K562 (cell line): Measurements from ENCODE around the gene SCLY. TPM values are rescaled to one million over a fixed set of nuclear protein-coding genes. Genes with fewer than 3 reads are reported as not detected.

Experiments
- CEBPG ChIP-seq, 3 experiments: fragments of 200-800 bp in 1 of 3; sonication (Bioruptor generic) in 1 of 3; sonication (generic) in 1 of 3; formaldehyde crosslinking in 1 of 3; IDR thresholded peaks in 2 of 3; conservative IDR thresholded peaks in 1 of 3; 2 replicates each; pipeline versions ENCODE4 v1.6.1 to v1.8.0; 2016 to 2022; ENCODE audit warnings: missing compliant biosample characterization in 2 of 3, missing genetic modification characterization in 2 of 3, mild to moderate bottlenecking in 1 of 3, missing genetic modification reagents in 1 of 3
- FOXP1 ChIP-seq: sonication (generic); formaldehyde crosslinking; IDR thresholded peaks from 2 replicates; pipeline ENCODE4 v1.8.0; 2022; ENCODE audit warnings: mild to moderate bottlenecking, missing genetic modification reagents
- JUND ChIP-seq, 2 experiments: IDR thresholded peaks; 2 replicates in 1 of 2; 3 replicates in 1 of 2; pipeline ENCODE4 v1.6.1; 2011; ENCODE audit warnings: borderline replicate concordance in 2 of 2, low read depth in 2 of 2, low read length in 2 of 2, improper control_type of control experiment in 1 of 2, missing biosample characterization in 1 of 2, missing genetic modification characterization in 1 of 2, missing genetic modification reagents in 1 of 2
- MGA ChIP-seq: fragments of 450-650 bp; IDR thresholded peaks from 2 replicates; pipeline ENCODE4 v1.6.1; 2016; ENCODE audit warnings: mild to moderate bottlenecking, moderate library complexity
- MTA2 ChIP-seq: fragments of 450-650 bp; IDR thresholded peaks from 2 replicates; pipeline ENCODE4 v1.6.1; 2016; ENCODE audit warnings: low read depth
- NR2F6 ChIP-seq: fragments of 450-650 bp; formaldehyde crosslinking; IDR thresholded peaks from 2 replicates; pipeline ENCODE4 v1.4.0; 2020; ENCODE audit warnings: mild to moderate bottlenecking
- PTRF ChIP-seq: fragments of 450-650 bp; IDR thresholded peaks from 2 replicates; pipeline ENCODE4 v1.6.1; 2016; ENCODE audit warnings: mild to moderate bottlenecking, missing genetic modification characterization, missing compliant biosample characterization
- PTTG1 ChIP-seq: fragments of 450-650 bp; IDR thresholded peaks from 2 replicates; pipeline ENCODE4 v1.6.1; 2016; ENCODE audit warnings: low read depth, mild to moderate bottlenecking, missing genetic modification characterization, missing compliant biosample characterization
- RNF2 ChIP-seq: sonication (generic); IDR thresholded peaks from 2 replicates; pipeline ENCODE4 v1.6.1; 2016
- TCF3 ChIP-seq: sonication (generic); formaldehyde crosslinking; IDR thresholded peaks from 2 replicates; pipeline ENCODE4 v1.4.0; 2020; ENCODE audit warnings: mild to moderate bottlenecking, missing genetic modification reagents
- ZBTB17 ChIP-seq: fragments of 450-650 bp; formaldehyde crosslinking; IDR thresholded peaks from 2 replicates; pipeline ENCODE4 v1.4.0; 2020; ENCODE audit warnings: mild to moderate bottlenecking
- ZNF140 ChIP-seq: fragments of 250-450 bp; sonication (Bioruptor Pico); IDR thresholded peaks from 2 replicates; pipeline ENCODE4 v1.8.0; 2021; ENCODE audit warnings: moderate library complexity, mild to moderate bottlenecking, inconsistent platforms
- ZNF41 ChIP-seq: fragments of 250-450 bp; sonication (Bioruptor Pico); conservative IDR thresholded peaks from 2 replicates; pipeline ENCODE4 v1.4.0; 2020; ENCODE audit warnings: mild to moderate bottlenecking
- polyA plus RNA-seq, 8 experiments: library from polyadenylated mRNA; depleted of rRNA in 4 of 8; stranded (reverse) in 5 of 8; unstranded in 3 of 8; fragments of >200 nt; fragmentation: Nextera tagmentation in 2 of 8; fragmentation: Illumina TruSeq in 1 of 8; extraction: Ambion mirVana in 2 of 8; extraction: Trizol in 1 of 8; gene quantifications; 2 replicates each; pipeline versions ENCODE4 v1.2.1 to v1.2.3, GENCODE V29; 2011 to 2014; ENCODE audit warnings: inconsistent platforms in 1 of 8, missing spikeins in 1 of 8
- total RNA-seq, 7 experiments: library from RNA; depleted of rRNA in 6 of 7; stranded (reverse); fragments of >200 nt in 6 of 7; fragmentation: Illumina TruSeq in 2 of 7; extraction: Trizol in 2 of 7; gene quantifications; 2 replicates each; pipeline versions ENCODE4 v1.2.1 to v1.2.3, GENCODE V29; 2011 to 2021; ENCODE audit warnings: low replicate concordance in 1 of 7
- TF ChIP-seq, protein P1 (sequence below): sonication (generic); formaldehyde crosslinking; IDR thresholded peaks from 2 replicates; pipeline ENCODE4 v1.8.0; 2022; ENCODE audit warnings: missing genetic modification reagents, mild to moderate bottlenecking, borderline replicate concordance

The SCLY gene
- total and polyA plus RNA-seq, 9 of the 15 experiments (the other 6 are each of a cell fraction or from before 2014, with no cell fraction given): 2.6 to 32.2 (median 21.1) TPM

DNA sequence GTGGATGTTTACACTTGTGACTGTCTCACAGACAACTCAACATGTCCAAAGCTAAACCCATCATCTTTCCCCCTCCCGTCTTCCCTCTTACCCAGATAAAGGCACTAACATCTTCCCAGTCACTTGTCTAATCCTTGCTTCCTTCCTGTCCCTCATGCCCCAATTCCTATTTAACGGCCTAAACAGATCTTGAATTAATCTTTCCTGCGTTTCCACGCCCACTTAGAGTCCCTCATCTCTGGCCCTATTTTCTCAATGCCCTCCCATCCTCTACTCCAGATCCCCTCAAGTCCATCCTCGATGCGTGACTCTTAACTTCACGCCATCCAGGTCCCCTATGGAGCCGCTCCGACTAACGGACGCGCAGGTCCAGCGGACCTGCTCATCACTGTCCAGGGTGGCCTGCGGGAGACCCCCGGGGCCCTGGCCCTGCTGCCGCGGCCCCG, 682 bp upstream of the SCLY start (continued):
- peak; percentile 49; the same call in 1 of the 2 replicates for TF ChIP-seq MGA
- TF ChIP-seq, protein P1, sequence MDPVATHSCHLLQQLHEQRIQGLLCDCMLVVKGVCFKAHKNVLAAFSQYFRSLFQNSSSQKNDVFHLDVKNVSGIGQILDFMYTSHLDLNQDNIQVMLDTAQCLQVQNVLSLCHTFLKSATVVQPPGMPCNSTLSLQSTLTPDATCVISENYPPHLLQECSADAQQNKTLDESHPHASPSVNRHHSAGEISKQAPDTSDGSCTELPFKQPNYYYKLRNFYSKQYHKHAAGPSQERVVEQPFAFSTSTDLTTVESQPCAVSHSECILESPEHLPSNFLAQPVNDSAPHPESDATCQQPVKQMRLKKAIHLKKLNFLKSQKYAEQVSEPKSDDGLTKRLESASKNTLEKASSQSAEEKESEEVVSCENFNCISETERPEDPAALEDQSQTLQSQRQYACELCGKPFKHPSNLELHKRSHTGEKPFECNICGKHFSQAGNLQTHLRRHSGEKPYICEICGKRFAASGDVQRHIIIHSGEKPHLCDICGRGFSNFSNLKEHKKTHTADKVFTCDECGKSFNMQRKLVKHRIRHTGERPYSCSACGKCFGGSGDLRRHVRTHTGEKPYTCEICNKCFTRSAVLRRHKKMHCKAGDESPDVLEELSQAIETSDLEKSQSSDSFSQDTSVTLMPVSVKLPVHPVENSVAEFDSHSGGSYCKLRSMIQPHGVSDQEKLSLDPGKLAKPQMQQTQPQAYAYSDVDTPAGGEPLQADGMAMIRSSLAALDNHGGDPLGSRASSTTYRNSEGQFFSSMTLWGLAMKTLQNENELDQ (CRISPR knock-in tag): no peak
- TF ChIP-seq NR2F6 (CRISPR knock-in tag): no peak
- no peak for TF ChIP-seq JUND (IDR thresholded peaks at IDR 0.05; ENCODE audit: borderline replicate concordance, low read depth, low read length)
- TF ChIP-seq JUND (tag; IDR thresholded peaks at IDR 0.05; ENCODE audit: borderline replicate concordance, low read depth, low read length): 0 out of 3 replicates have a peak, but pooled peaks have one; percentile 14
- no peak for TF ChIP-seq TCF3 (CRISPR knock-in tag)
- no peak for TF ChIP-seq PTRF (tag)
- no peak for TF ChIP-seq FOXP1 (CRISPR knock-in tag)
- no peak for TF ChIP-seq MTA2
- TF ChIP-seq ZNF41: no peak
- no peak for TF ChIP-seq PTTG1 (tag)
- no peak for TF ChIP-seq ZNF140
- TF ChIP-seq ZBTB17 (CRISPR knock-in tag): no peak
- no peak for TF ChIP-seq CEBPG (CRISPR knock-in tag; IDR thresholded peaks at IDR 0.05)
- TF ChIP-seq CEBPG (tag; conservative IDR thresholded peaks at IDR 0.05 in 1 of 2, IDR thresholded peaks at IDR 0.05 in 1 of 2): no peak
- TF ChIP-seq RNF2: no peak
